Loucy (cell line): Measurements from ENCODE around the gene ALPL.

ENCODE experiments used
- H2AFZ ChIP-seq: fragments of 200-600 bp; sonication (generic); 2 replicates; pipeline ENCODE4 v1.6.0; 2016; ENCODE audit warnings: antibody characterized with exemption, mild to moderate bottlenecking, low read length, moderate library complexity
- H3F3A ChIP-seq: fragments of 200-600 bp; 2 replicates; pipeline ENCODE4 v1.6.0; 2016; ENCODE audit warnings: antibody characterized with exemption, low read depth, mild to moderate bottlenecking
- H3K27me3 ChIP-seq: fragments of 200-600 bp; sonication (generic); 2 replicates; pipeline ENCODE4 v1.6.1; 2014; ENCODE audit warnings: low read length, mild to moderate bottlenecking; ENCODE audit not compliant: insufficient read depth, poor library complexity, severe bottlenecking
- H3K36me3 ChIP-seq: fragments of 200-600 bp; sonication (generic); 2 replicates; pipeline ENCODE4 v1.6.1; 2016; ENCODE audit warnings: low read length; ENCODE audit not compliant: insufficient read depth
- H3K4me1 ChIP-seq: fragments of 200-600 bp; sonication (generic); 2 replicates; pipeline ENCODE4 v1.5.1; 2014; ENCODE audit warnings: low read length, mild to moderate bottlenecking; ENCODE audit not compliant: insufficient read depth, poor library complexity, severe bottlenecking
- H3K4me2 ChIP-seq: fragments of 200-600 bp; sonication (generic); 2 replicates; pipeline ENCODE4 v1.6.0; 2014; ENCODE audit warnings: antibody characterized with exemption, low read length, low read depth, mild to moderate bottlenecking; ENCODE audit not compliant: poor library complexity, severe bottlenecking
- H3K4me3 ChIP-seq: fragments of 200-600 bp; sonication (generic); 2 replicates; pipeline ENCODE4 v1.5.1; 2014; ENCODE audit warnings: low read length, mild to moderate bottlenecking, mixed read lengths; ENCODE audit not compliant: poor library complexity, severe bottlenecking
- H3K79me2 ChIP-seq: fragments of 200-600 bp; sonication (generic); 2 replicates; pipeline ENCODE4 v1.6.1; 2014; ENCODE audit warnings: low read length; ENCODE audit not compliant: insufficient read depth
- H3K9ac ChIP-seq: fragments of 200-600 bp; sonication (generic); 2 replicates; pipeline ENCODE4 v1.6.0; 2014; ENCODE audit warnings: mild to moderate bottlenecking, low read depth, low read length, moderate library complexity; ENCODE audit not compliant: poor library complexity, severe bottlenecking
- H3K9me2 ChIP-seq: fragments of 200-600 bp; sonication (generic); replicated peaks from 2 replicates; pipeline ENCODE4 v1.6.1; 2016; ENCODE audit warnings: low read depth, low read length, mixed read lengths
- H3K9me3 ChIP-seq: fragments of 200-600 bp; sonication (generic); 2 replicates; pipeline ENCODE4 v1.6.1; 2014; ENCODE audit warnings: mild to moderate bottlenecking, antibody characterized with exemption, low read length, low read depth; ENCODE audit not compliant: insufficient read depth
- H4K20me1 ChIP-seq: fragments of 200-600 bp; sonication (generic); 2 replicates; pipeline ENCODE4 v1.6.0; 2014; ENCODE audit warnings: antibody characterized with exemption, low read length, mild to moderate bottlenecking; ENCODE audit not compliant: insufficient read depth, poor library complexity, severe bottlenecking
- CTCF ChIP-seq: fragments of 200-600 bp; sonication (generic); conservative IDR thresholded peaks from 2 replicates; pipeline ENCODE4 v1.5.1; 2014; ENCODE audit warnings: mild to moderate bottlenecking, antibody characterized with exemption, low read length
- EZH2phosphoT487 ChIP-seq: fragments of 200-600 bp; IDR thresholded peaks from 2 replicates; pipeline ENCODE4 v1.6.1; 2018; ENCODE audit warnings: antibody characterized with exemption, mild to moderate bottlenecking, moderate library complexity, borderline replicate concordance

Gene ALPL

GRCh38 chr1:21621761-21622436 lies 112.7 kb downstream of the ALPL start:
- no peaks in the 10 kb centered on the region for H3K36me3 ChIP-seq
- no peak overlapping the region for H2AFZ ChIP-seq
- H3K4me3 ChIP-seq, result no peak overlapping the region
- no peaks in the 10 kb centered on the region for H3K79me2 ChIP-seq
- H3K4me1 ChIP-seq, result no peaks in the 10 kb centered on the region
- H3K9me2 ChIP-seq, result no peaks in the 10 kb centered on the region
- H3K27me3 ChIP-seq, result no peaks in the 10 kb centered on the region
- no peaks in the 10 kb centered on the region for H4K20me1 ChIP-seq
- no peak overlapping the region for H3K9ac ChIP-seq
- no peak overlapping the region for H3K4me2 ChIP-seq
- H3K9me3 ChIP-seq, result no peaks in the 10 kb centered on the region
- H3F3A ChIP-seq, result no peaks in the 10 kb centered on the region
- TF ChIP-seq CTCF, result no peak
- no peak for TF ChIP-seq EZH2phosphoT487

- Histone ChIP-seq H3K9me2 (no peaks in the 10 kb centered on the region), H3K4me2 (no peak overlapping the region), H2AFZ (no peak overlapping the region), H3K79me2 (no peaks in the 10 kb centered on the region), H4K20me1 (no peaks in the 10 kb centered on the region), H3F3A (no peaks in the 10 kb centered on the region), H3K27me3 (no peaks in the 10 kb centered on the region), H3K4me1 (no peaks in the 10 kb centered on the region), H3K4me3 (no peak overlapping the region), H3K9ac (no peak overlapping the region), H3K36me3 (no peaks in the 10 kb centered on the region), H3K9me3 (no peaks in the 10 kb centered on the region)
- TF ChIP-seq CTCF, result no peak
- no peak for TF ChIP-seq EZH2phosphoT487
These were observed 113.5 kb downstream of the ALPL start for GRCh38 chr1:21622466-21623315.

DNA sequence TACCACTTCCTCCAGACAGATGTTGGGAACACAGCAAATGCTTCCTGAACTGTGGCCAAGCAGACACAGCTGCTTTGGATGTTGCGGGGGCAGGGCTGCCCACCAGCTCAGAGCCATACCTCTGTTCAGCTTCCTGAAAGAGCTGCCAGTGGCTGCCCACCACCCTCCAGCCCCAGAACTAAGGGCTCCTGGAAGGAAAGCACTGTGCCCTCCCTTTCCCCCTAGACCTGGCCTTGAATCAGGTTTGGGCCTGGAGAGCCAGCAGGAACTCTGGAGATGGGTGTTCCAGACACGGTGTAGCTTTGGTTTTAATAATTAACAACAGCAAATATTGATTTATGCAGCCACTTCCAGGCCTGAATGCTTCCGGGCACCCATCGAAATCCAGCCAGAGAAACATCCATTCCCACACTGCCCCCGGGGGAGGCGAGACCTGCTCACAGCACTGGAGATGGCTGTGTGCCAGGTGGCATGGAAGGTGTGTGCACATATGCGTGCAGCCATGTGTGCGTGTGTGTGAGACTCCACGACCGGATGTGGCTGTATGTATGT lies 114.3 kb downstream of the ALPL start:
- Histone ChIP-seq H3K4me2 (no peak overlapping the region), H3F3A (no peaks in the 10 kb centered on the region), H3K9me2 (no peaks in the 10 kb centered on the region), H2AFZ (no peak overlapping the region), H3K36me3 (no peaks in the 10 kb centered on the region), H3K9me3 (no peaks in the 10 kb centered on the region), H3K4me3 (no peak overlapping the region), H3K27me3 (no peaks in the 10 kb centered on the region), H3K9ac (no peak overlapping the region), H3K79me2 (no peaks in the 10 kb centered on the region), H4K20me1 (no peaks in the 10 kb centered on the region), H3K4me1 (no peaks in the 10 kb centered on the region)
- TF ChIP-seq EZH2phosphoT487 (no peak), CTCF (no peak)
